IMR-90 (cell line): ENCODE results near the gene NAGK. TPM values are rescaled to one million over a fixed set of nuclear protein-coding genes. Genes with fewer than 3 reads are reported as not detected.
"Not testable (repeated sequence)": the region's sequence is repeated elsewhere in the genome, so short reads cannot be mapped to it uniquely, and the experiment has no call there.

Source experiments
- ATAC-seq: fragments of 200-7000 bp; cut with Tn5 transposase; 2 replicates; pipeline ENCODE4 v1.9.1; 2020; ENCODE audit warnings: low read depth, mild to moderate bottlenecking, moderate library complexity
- BruUV-seq: library from RNA; stranded (reverse); fragments of 400-500 nt; replicated peaks from 2 replicates; lab custom pipeline; 2021; lab: Mats Ljungman, UMichigan
- CTCF ChIA-PET: fragments of 300-600 bp; formaldehyde crosslinking; extraction: SDS; loops from one replicate; lab custom pipeline; 2021; ENCODE audit warnings: antibody characterized with exemption; lab: Yijun Ruan, JAX
- POLR2A ChIA-PET: fragments of 300-600 bp; sonication (Branson Sonifier 250); formaldehyde crosslinking; loops from one replicate; lab custom pipeline; 2022; ENCODE audit warnings: antibody characterized with exemption; ENCODE audit not compliant: unreplicated experiment; lab: Charles Lee
- DNase-seq: peaks from one replicate; pipeline ENCODE4 v3.0.0; 2013
- H2AFZ ChIP-seq: replicated peaks from 2 replicates; pipeline ENCODE3; 2013; ENCODE audit warnings: low read length, mild to moderate bottlenecking; ENCODE audit not compliant: poor library complexity
- H2AK5ac ChIP-seq: 2 replicates; pipeline ENCODE4 v1.6.1; 2013; ENCODE audit warnings: low read depth, low read length, inconsistent platforms
- H2AK9ac ChIP-seq: replicated peaks from 2 replicates; pipeline ENCODE3; 2013; ENCODE audit warnings: mild to moderate bottlenecking, low read depth, low read length, moderate library complexity; ENCODE audit not compliant: poor library complexity
- H2BK120ac ChIP-seq: 2 replicates; pipeline ENCODE4 v1.6.1; 2013; ENCODE audit warnings: low read depth, low read length, inconsistent platforms
- H2BK15ac ChIP-seq: 3 replicates; pipeline ENCODE4 v1.6.1; 2013; ENCODE audit warnings: low read depth, low read length, inconsistent platforms
- H2BK20ac ChIP-seq: 2 replicates; pipeline ENCODE4 v1.6.1; 2013; ENCODE audit warnings: low read depth, mild to moderate bottlenecking, inconsistent platforms, low read length, moderate library complexity
- H2BK5ac ChIP-seq: 2 replicates; pipeline ENCODE4 v1.6.1; 2013; ENCODE audit warnings: mild to moderate bottlenecking, low read depth, low read length, inconsistent platforms; ENCODE audit not compliant: poor library complexity, severe bottlenecking
- H3K14ac ChIP-seq: replicated peaks from 2 replicates; pipeline ENCODE4 v1.6.1; 2013; ENCODE audit warnings: low read depth, low read length, inconsistent platforms
- H3K18ac ChIP-seq: 2 replicates; pipeline ENCODE4 v1.6.1; 2013; ENCODE audit warnings: low read depth, low read length, control low read depth
- H3K23ac ChIP-seq: 2 replicates; pipeline ENCODE4 v1.6.1; 2013; ENCODE audit warnings: low read depth, low read length, inconsistent platforms
- H3K27ac ChIP-seq: 2 replicates; pipeline ENCODE4 v1.5.1; 2013; ENCODE audit warnings: mild to moderate bottlenecking, control low read depth, low read length; ENCODE audit not compliant: insufficient read depth
- H3K27me3 ChIP-seq: 2 replicates; pipeline ENCODE4 v1.6.1; 2013; ENCODE audit warnings: low read length; ENCODE audit not compliant: control insufficient read depth, insufficient read depth
- H3K36me3 ChIP-seq: 2 replicates; pipeline ENCODE4 v1.6.1; 2013; ENCODE audit warnings: low read length, mixed read lengths; ENCODE audit not compliant: control insufficient read depth, insufficient read depth
- H3K4ac ChIP-seq: 2 replicates; pipeline ENCODE4 v1.6.1; 2013; ENCODE audit warnings: low read depth, low read length, inconsistent platforms
- H3K4me1 ChIP-seq: 2 replicates; pipeline ENCODE4 v1.6.1; 2013; ENCODE audit warnings: low read length, mixed read lengths; ENCODE audit not compliant: control insufficient read depth, insufficient read depth
- H3K4me2 ChIP-seq: 2 replicates; pipeline ENCODE4 v1.6.1; 2013; ENCODE audit warnings: low read depth, mild to moderate bottlenecking, control low read depth, low read length, moderate library complexity
- H3K4me3 ChIP-seq: 2 replicates; pipeline ENCODE4 v1.5.1; 2013; ENCODE audit warnings: low read depth, mild to moderate bottlenecking, control low read depth, low read length, moderate library complexity; ENCODE audit not compliant: insufficient read depth
- H3K56ac ChIP-seq: 2 replicates; pipeline ENCODE4 v1.6.1; 2013; ENCODE audit warnings: low read length, inconsistent platforms; ENCODE audit not compliant: insufficient read depth; ENCODE audit errors: extremely low read depth
- H3K79me1 ChIP-seq, 2 experiments: 2 replicates each; pipeline ENCODE4 v1.6.1; 2013; ENCODE audit warnings: low read length in 2 of 2, inconsistent platforms in 1 of 2, low read depth in 1 of 2
- H3K9ac ChIP-seq: 2 replicates; pipeline ENCODE4 v1.6.1; 2013; ENCODE audit warnings: low read depth, low read length, control low read depth
- H3K9me1 ChIP-seq: 2 replicates; pipeline ENCODE4 v1.6.1; 2013; ENCODE audit warnings: low read length, inconsistent platforms; ENCODE audit not compliant: insufficient read depth
- H3K9me3 ChIP-seq: 2 replicates; pipeline ENCODE4 v1.6.1; 2013; ENCODE audit warnings: low read length; ENCODE audit not compliant: control insufficient read depth, insufficient read depth
- H4K20me1 ChIP-seq: 2 replicates; pipeline ENCODE4 v1.6.1; 2013; ENCODE audit warnings: low read length, inconsistent platforms; ENCODE audit not compliant: insufficient read depth
- H4K5ac ChIP-seq: 2 replicates; pipeline ENCODE4 v1.6.1; 2013; ENCODE audit warnings: mild to moderate bottlenecking, low read depth, low read length, control low read depth
- H4K8ac ChIP-seq, 2 experiments: 2 replicates each; pipeline ENCODE4 v1.6.1; 2013; ENCODE audit warnings: low read depth in 2 of 2, low read length in 2 of 2, control low read depth in 1 of 2, inconsistent platforms in 1 of 2
- H4K91ac ChIP-seq: 2 replicates; pipeline ENCODE4 v1.6.1; 2013; ENCODE audit warnings: low read depth, low read length, inconsistent platforms; ENCODE audit not compliant: insufficient read depth
- BHLHE40 ChIP-seq: fragments of 150-350 bp; IDR thresholded peaks from 2 replicates; pipeline ENCODE4 v1.6.1; 2016; ENCODE audit warnings: mild to moderate bottlenecking, low read depth, low read length
- CHD1 ChIP-seq: IDR thresholded peaks from 2 replicates; pipeline ENCODE4 v1.6.1; 2012; ENCODE audit warnings: low read depth, low read length, improper control_type of control experiment
- MXI1 ChIP-seq: IDR thresholded peaks from 2 replicates; pipeline ENCODE4 v1.6.1; 2012; ENCODE audit warnings: low read depth, mild to moderate bottlenecking, low read length, moderate library complexity, borderline replicate concordance
- RCOR1 ChIP-seq: IDR thresholded peaks from 2 replicates; pipeline ENCODE4 v1.6.1; 2012; ENCODE audit warnings: mild to moderate bottlenecking, low read length, improper control_type of control experiment; ENCODE audit not compliant: insufficient replicate concordance
- USF2 ChIP-seq: fragments of 150-350 bp; IDR thresholded peaks from 2 replicates; pipeline ENCODE4 v1.6.1; 2017; ENCODE audit warnings: mild to moderate bottlenecking, antibody characterized with exemption, low read length, low read depth
- WGBS, 2 experiments: methylation state at CpG; one replicate each; pipeline versions ENCODE4 v1.1.5 to v1.1.7; 2013; ENCODE audit warnings: missing lambda C conversion rate in 2 of 2; ENCODE audit not compliant: insufficient read length in 1 of 2; ENCODE audit errors: extremely low coverage in 2 of 2; 5-methylcytosine and 5-hydroxymethylcytosine counted together
- dilution Hi-C: fragments of 300-500 bp; cut with HindIII; formaldehyde crosslinking; loops from one replicate; pipeline ENCODE4 v1.14.3; 2018; ENCODE audit warnings: low sequenced_read_pairs; ENCODE audit not compliant: unreplicated experiment
- in situ Hi-C: fragments of 300-500 bp; cut with MboI; formaldehyde crosslinking; loops from 3 replicates; pipeline ENCODE4 v1.14.3; 2019; ENCODE audit warnings: low sequenced_read_pairs, inconsistent platforms, mixed read lengths
- intact Hi-C: fragments of 100-400 bp; cut with micrococcal nuclease; formaldehyde crosslinking; loops from 2 replicates; pipeline ENCODE4 v1.10.0; 2022
- polyA plus RNA-seq, 3 experiments: library from polyadenylated mRNA; depleted of rRNA; stranded (reverse); fragments of >200 nt; gene quantifications; 2 replicates each; pipeline ENCODE4 v1.2.3, GENCODE V29; 2012; ENCODE audit warnings: low replicate concordance in 1 of 3
- total RNA-seq: library from RNA; depleted of rRNA; stranded (reverse); fragments of >200 nt; gene quantifications from 2 replicates; pipeline ENCODE4 v1.2.3, GENCODE V29; 2012

NAGK gene
- total and polyA plus RNA-seq, 2 of the 4 experiments (the other 2 are of a cell fraction), result 60.4 to 146 TPM

GRCh38 chr2:71068218-71069035 lies at the start of gene NAGK (continued):
- TF ChIP-seq USF2 (peak; percentile 90), RCOR1 (peak; percentile 7), BHLHE40 (peak; percentile 79), CHD1 (peak; percentile 60; the same call in 1 of the 2 replicates), MXI1 (peak; percentile 96)

- ATAC-seq, H3K56ac ChIP-seq, BruUV-seq, H2BK20ac ChIP-seq, H2AK9ac ChIP-seq, H3K18ac ChIP-seq, H3K27me3 ChIP-seq, H3K9ac ChIP-seq, H4K20me1 ChIP-seq, in situ Hi-C loops, H3K79me1 ChIP-seq, H2AFZ ChIP-seq, H2BK15ac ChIP-seq, H2BK5ac ChIP-seq, dilution Hi-C loops, H4K5ac ChIP-seq, H2BK120ac ChIP-seq, H3K9me3 ChIP-seq, H4K91ac ChIP-seq, H3K27ac ChIP-seq, H3K4me1 ChIP-seq, H3K4me2 ChIP-seq, H3K14ac ChIP-seq, H3K9me1 ChIP-seq, H3K36me3 ChIP-seq, H3K23ac ChIP-seq, intact Hi-C loops, H3K4me3 ChIP-seq, POLR2A ChIA-PET, CTCF ChIA-PET, H4K8ac ChIP-seq, DNase-seq, H2AK5ac ChIP-seq, H3K4ac ChIP-seq: not testable (repeated sequence)
- no CpG with 5 or more reads among the region's 6 CpGs for WGBS, 2 experiments
These were observed 48.5 kb upstream of the NAGK start for GRCh38 chr2:71019989-71020388.

DNA sequence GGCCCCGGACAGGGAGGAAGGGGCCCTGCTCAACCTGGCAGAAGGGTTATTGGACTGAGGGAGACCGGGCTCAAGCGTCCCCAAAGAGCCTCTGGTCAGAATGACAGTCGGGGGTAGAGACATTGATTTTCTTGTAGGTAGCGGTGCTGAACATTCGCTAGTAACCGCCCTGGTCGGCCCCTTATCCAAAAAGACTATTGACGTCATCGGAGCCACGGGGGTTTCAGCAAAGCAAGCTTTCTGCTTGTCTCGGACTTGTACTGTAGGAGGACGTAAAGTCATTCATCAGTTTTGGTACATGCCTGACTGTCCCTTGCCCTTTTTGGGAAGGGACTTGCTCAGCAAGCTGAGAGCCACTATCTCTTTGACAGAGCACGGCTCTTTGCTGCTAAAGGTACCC lies 47.1 kb upstream of the NAGK start:
- H3K14ac ChIP-seq, H2AFZ ChIP-seq, H3K9ac ChIP-seq, DNase-seq, H4K5ac ChIP-seq, H4K20me1 ChIP-seq, ATAC-seq, dilution Hi-C loops, H3K27ac ChIP-seq, H2BK15ac ChIP-seq, H2AK9ac ChIP-seq, H3K4ac ChIP-seq, H2BK120ac ChIP-seq, H2BK20ac ChIP-seq, H3K18ac ChIP-seq, in situ Hi-C loops, H3K4me3 ChIP-seq, POLR2A ChIA-PET, H3K23ac ChIP-seq, H2BK5ac ChIP-seq, H3K36me3 ChIP-seq, H3K56ac ChIP-seq, H3K27me3 ChIP-seq, H3K4me1 ChIP-seq, H4K8ac ChIP-seq, CTCF ChIA-PET, H3K9me1 ChIP-seq, H4K91ac ChIP-seq, H3K9me3 ChIP-seq, H3K79me1 ChIP-seq, intact Hi-C loops, H2AK5ac ChIP-seq, H3K4me2 ChIP-seq, BruUV-seq: not testable (repeated sequence)
- 60% methylated on average over 1 of the region's 14 CpGs; no CpG with 5 or more reads in 1 of the 2 experiments for WGBS, 2 experiments
